Measurements from ENCODE around the gene JTB. TPM values are rescaled to one million over a fixed set of nuclear protein-coding genes. Genes with fewer than 3 reads are reported as not detected.

The JTB gene
- total RNA-seq, 2 experiments from 2014 or later = 120 to 127 TPM

- ChIA-PET CTCF (interaction anchor here (1.8 kb wide), 1 partner anchor 13 kb away, joined by 6 read pairs; the partner anchor contains the start of gene RAB13), POLR2A (interaction anchor here (4.1 to 7.0 kb wide), 3 partner anchors 10 to 52 kb away, joined by 24 to 82 read pairs (median 53); partner anchors contain the start of genes DENND4B, GATAD2B and SLC39A1)
- Mint-ChIP-seq H3K36me3 (ENCODE audit: low read depth) (peaks cover 48% of the 10 kb centered on the region), H3K9me3 (no peaks in the 10 kb centered on the region), H3K27ac (no peak overlapping the region), H3K27me3 (no peaks in the 10 kb centered on the region), H3K4me3 (no peak overlapping the region), H3K4me1 (peaks cover 66% of the 10 kb centered on the region)
- no peak for DNase-seq
These were observed 3.9 kb downstream of the JTB start for GRCh38 chr1:153973525-153973924.

- Mint-ChIP-seq H3K4me1 (peaks cover 63% of the 10 kb centered on the region), H3K27me3 (no peaks in the 10 kb centered on the region), H3K4me3 (no peak overlapping the region), H3K27ac (no peak overlapping the region), H3K9me3 (no peaks in the 10 kb centered on the region), H3K36me3 (ENCODE audit: low read depth) (peaks cover 48% of the 10 kb centered on the region)
- CTCF ChIA-PET = interaction anchor here (1.0 to 1.8 kb wide), 2 partner anchors 10 to 13 kb away, joined by 3 to 6 read pairs; partner anchors contain the start of genes RAB13 and SLC39A1
- POLR2A ChIA-PET = interaction anchor here (2.3 to 7.0 kb wide), 3 partner anchors 10 to 28 kb away, joined by 7 to 82 read pairs (median 24); partner anchors contain the start of genes DENND4B, RPS27 and SLC39A1
- no peak for DNase-seq
These were observed 4.4 kb downstream of the JTB start for GRCh38 chr1:153973071-153973470.

- ChIA-PET CTCF (no interaction called here), POLR2A (interaction anchor here (1.3 to 1.4 kb wide), 2 partner anchors 7 to 26 kb away, joined by 3 to 4 read pairs; partner anchors contain the start of gene SLC39A1)
- Mint-ChIP-seq H3K9me3 (no peaks in the 10 kb centered on the region), H3K27ac (no peak overlapping the region), H3K36me3 (ENCODE audit: low read depth) (peaks cover 40% of the 10 kb centered on the region), H3K27me3 (no peaks in the 10 kb centered on the region), H3K4me3 (no peak overlapping the region), H3K4me1 (peaks cover 67% of the 10 kb centered on the region)
- no peak for DNase-seq
These were observed 7.1 kb downstream of the JTB start for GRCh38 chr1:153970346-153970745.

GRCh38 chr1:153968972-153969371 is 8.5 kb downstream of the JTB start:
- peaks cover 64% of the 10 kb centered on the region for H3K4me1 Mint-ChIP-seq
- ChIA-PET POLR2A (interaction anchor here (1.0 to 4.7 kb wide), 5 partner anchors 8 to 47 kb away, joined by 4 to 97 read pairs (median 40); partner anchors contain the start of genes DENND4B, GATAD2B, JTB and RAB13), CTCF (interaction anchor here (0.8 to 1.0 kb wide), 2 partner anchors 9 to 22 kb away, joined by 3 to 4 read pairs; partner anchors contain the start of genes DENND4B and JTB)
- DNase-seq = no peak
- no peaks in the 10 kb centered on the region for H3K9me3 Mint-ChIP-seq
- no peak overlapping the region for H3K4me3 Mint-ChIP-seq
- H3K27me3 Mint-ChIP-seq = no peaks in the 10 kb centered on the region
- H3K27ac Mint-ChIP-seq = no peak overlapping the region
- H3K36me3 Mint-ChIP-seq (ENCODE audit: low read depth) = peaks cover 29% of the 10 kb centered on the region

- H3K9me3 Mint-ChIP-seq = no peaks in the 10 kb centered on the region
- H3K27me3 Mint-ChIP-seq = no peaks in the 10 kb centered on the region
- H3K4me3 Mint-ChIP-seq = peak overlapping the region; percentile 80
- CTCF ChIA-PET = interaction anchor here (0.8 to 3.3 kb wide), 7 partner anchors 9 to 171 kb away, joined by 3 to 48 read pairs (median 9); partner anchors contain the start of genes DENND4B, GATAD2B, JTB and RAB13
- DNase-seq = no peak
- peaks cover 24% of the 10 kb centered on the region for H3K36me3 Mint-ChIP-seq (ENCODE audit: low read depth)
- H3K27ac Mint-ChIP-seq = no peak overlapping the region
- POLR2A ChIA-PET = interaction anchor here (1.4 to 4.7 kb wide), 7 partner anchors 8 to 297 kb away, joined by 5 to 118 read pairs (median 51); partner anchors contain the start of genes CRTC2, DENND4B, GATAD2B and ILF2
- H3K4me1 Mint-ChIP-seq = peaks cover 68% of the 10 kb centered on the region
These were observed 9.1 kb downstream of the JTB start for GRCh38 chr1:153968408-153968807.

GRCh38 chr1:153968000-153968363 is 9.5 kb downstream of the JTB start:
- POLR2A ChIA-PET = interaction anchor here (1.0 to 4.7 kb wide), 13 partner anchors 9 to 298 kb away, joined by 3 to 118 read pairs (median 6); partner anchors contain the start of genes CRTC2, DENND4B, GATAD2B and ILF2
- DNase-seq = no peak

GRCh38 chr1:153967107-153967999 is 10.1 kb downstream of the JTB start, which contains the start of gene CREB3L4:
Gene CREB3L4, plus strand, starts transcription at chr1:153967902. Its CDS starts 624 bp downstream, at chr1:153968526.
- POLR2A ChIA-PET = interaction anchor here (0.8 to 4.7 kb wide), 20 partner anchors 9 to 427 kb away, joined by 3 to 118 read pairs (median 5); partner anchors contain the start of genes CHTOP, CRTC2, DENND4B and GATAD2B
- Mint-ChIP-seq H3K4me1 (peaks cover 63% of the 10 kb centered on the region), H3K27me3 (no peaks in the 10 kb centered on the region), H3K27ac (peak within 1 kb of the TSS; percentile 84), H3K4me3 (peak within 1 kb of the TSS; percentile 80), H3K36me3 (ENCODE audit: low read depth) (peaks cover 15% of the 10 kb centered on the region), H3K9me3 (no peaks in the 10 kb centered on the region)
- peak; percentile 87 for DNase-seq
- CTCF ChIA-PET = interaction anchor here (0.8 to 3.3 kb wide), 16 partner anchors 9 to 457 kb away, joined by 3 to 48 read pairs (median 6); partner anchors contain the start of genes CRTC2, DENND4B, GATAD2B and JTB

More at GRCh38 chr1:153968000-153968363, 9.5 kb downstream of the JTB start:
- Mint-ChIP-seq H3K9me3 (no peaks in the 10 kb centered on the region), H3K27ac (peak overlapping the region; percentile 84), H3K4me1 (peaks cover 64% of the 10 kb centered on the region), H3K36me3 (ENCODE audit: low read depth) (peaks cover 20% of the 10 kb centered on the region), H3K27me3 (no peaks in the 10 kb centered on the region), H3K4me3 (peak overlapping the region; percentile 80)
- CTCF ChIA-PET = interaction anchor here (1.3 to 3.3 kb wide), 12 partner anchors 9 to 457 kb away, joined by 3 to 48 read pairs (median 8); partner anchors contain the start of genes DENND4B, GATAD2B, JTB and RAB13

GRCh38 chr1:153963850-153964331 is 13.6 kb downstream of the JTB start:
- Mint-ChIP-seq H3K27me3 (no peaks in the 10 kb centered on the region), H3K4me1 (peaks cover 69% of the 10 kb centered on the region), H3K36me3 (ENCODE audit: low read depth) (peaks cover 26% of the 10 kb centered on the region), H3K4me3 (peak overlapping the region; percentile 83), H3K9me3 (no peaks in the 10 kb centered on the region), H3K27ac (peak overlapping the region; percentile 82)
- ChIA-PET CTCF (interaction anchor here (1.4 to 3.0 kb wide), 5 partner anchors 14 to 371 kb away, joined by 3 to 23 read pairs (median 11); partner anchors contain the start of genes CHTOP, DENND4B, JTB and RAB13), POLR2A (interaction anchor here (0.9 to 4.6 kb wide), 12 partner anchors 10 to 432 kb away, joined by 3 to 44 read pairs (median 7); partner anchors contain the start of genes CHTOP, DENND4B, GATAD2B and JTB)
- DNase-seq = no peak

- POLR2A ChIA-PET = interaction anchor here (0.7 to 4.6 kb wide), 18 partner anchors 8 to 1121 kb away, joined by 3 to 44 read pairs (median 4); partner anchors contain the start of genes CHTOP, DENND4B, GATAD2B and JTB
- H3K27ac Mint-ChIP-seq = peak within 1 kb of the TSS; percentile 82
- H3K27me3 Mint-ChIP-seq = no peaks in the 10 kb centered on the region
- H3K9me3 Mint-ChIP-seq = no peaks in the 10 kb centered on the region
- peaks cover 68% of the 10 kb centered on the region for H3K4me1 Mint-ChIP-seq
- CTCF ChIA-PET = interaction anchor here (1.0 to 3.0 kb wide), 8 partner anchors 10 to 372 kb away, joined by 3 to 23 read pairs (median 5); partner anchors contain the start of genes CHTOP, DENND4B, JTB and RAB13
- peak within 1 kb of the TSS; percentile 83 for H3K4me3 Mint-ChIP-seq
- H3K36me3 Mint-ChIP-seq (ENCODE audit: low read depth) = peaks cover 32% of the 10 kb centered on the region
- DNase-seq = peak; percentile 96
These were observed 14.2 kb downstream of the JTB start, which contains the start of gene SLC39A1 for GRCh38 chr1:153963030-153963849. Gene SLC39A1, minus strand, starts transcription at chr1:153963537. Its CDS starts 822 bp downstream, at chr1:153962715.

GRCh38 chr1:153962088-153963029 is 15.1 kb downstream of the JTB start:
- no peaks in the 10 kb centered on the region for H3K9me3 Mint-ChIP-seq
- peak overlapping the region; percentile 83 for H3K4me3 Mint-ChIP-seq
- peak overlapping the region; percentile 82 for H3K27ac Mint-ChIP-seq
- CTCF ChIA-PET = interaction anchor here (0.6 to 3.0 kb wide), 8 partner anchors 10 to 328 kb away, joined by 3 to 23 read pairs (median 4); partner anchors contain the start of genes CHTOP, DENND4B, JTB and RAB13
- DNase-seq = no peak
- POLR2A ChIA-PET = interaction anchor here (0.7 to 4.6 kb wide), 17 partner anchors 8 to 1122 kb away, joined by 3 to 44 read pairs (median 4); partner anchors contain the start of genes CHTOP, DENND4B, GATAD2B and JTB
- no peaks in the 10 kb centered on the region for H3K27me3 Mint-ChIP-seq
- peaks cover 37% of the 10 kb centered on the region for H3K36me3 Mint-ChIP-seq (ENCODE audit: low read depth)
- H3K4me1 Mint-ChIP-seq = peaks cover 61% of the 10 kb centered on the region
